ENCODE results near the gene PGR. TPM values are rescaled to one million over a fixed set of nuclear protein-coding genes. Genes with fewer than 3 reads are reported as not detected.

Gene PGR
- total RNA-seq, 6 experiments from 2014 or later = not detected

DNA sequence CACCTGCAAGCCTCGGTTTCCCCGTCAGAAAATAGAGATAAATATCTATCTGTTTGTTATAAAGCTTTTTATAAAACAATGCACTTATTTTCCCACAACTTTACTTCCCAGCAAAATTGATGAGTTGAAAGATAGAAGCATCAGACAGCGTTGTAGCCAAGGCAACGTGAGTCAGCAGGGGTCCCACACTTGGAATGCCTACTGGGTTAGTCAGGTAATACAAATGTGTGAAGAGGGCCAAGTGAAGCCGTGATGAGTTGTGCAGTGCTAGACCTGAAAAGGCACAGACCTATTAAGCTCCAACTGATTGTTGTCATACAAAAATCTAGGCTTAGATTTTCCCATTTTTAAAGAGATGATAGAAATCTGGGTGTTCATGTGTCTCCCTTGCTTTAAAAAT is 118.7 kb downstream of the PGR start:
- Mint-ChIP-seq H3K4me1 (ENCODE audit: low read depth) (no peaks in the 10 kb centered on the region), H3K27ac (no peak overlapping the region), H3K27me3 (ENCODE audit: insufficient read depth) (no peaks in the 10 kb centered on the region), H3K9me3 (0 out of 2 replicates have a peak, but pooled peaks cover 4% of the 10 kb centered on the region), H3K4me3 (no peak overlapping the region), H3K36me3 (ENCODE audit: low read depth) (no peaks in the 10 kb centered on the region)
- DNase-seq = no peak
- TF ChIP-seq, protein P1, sequence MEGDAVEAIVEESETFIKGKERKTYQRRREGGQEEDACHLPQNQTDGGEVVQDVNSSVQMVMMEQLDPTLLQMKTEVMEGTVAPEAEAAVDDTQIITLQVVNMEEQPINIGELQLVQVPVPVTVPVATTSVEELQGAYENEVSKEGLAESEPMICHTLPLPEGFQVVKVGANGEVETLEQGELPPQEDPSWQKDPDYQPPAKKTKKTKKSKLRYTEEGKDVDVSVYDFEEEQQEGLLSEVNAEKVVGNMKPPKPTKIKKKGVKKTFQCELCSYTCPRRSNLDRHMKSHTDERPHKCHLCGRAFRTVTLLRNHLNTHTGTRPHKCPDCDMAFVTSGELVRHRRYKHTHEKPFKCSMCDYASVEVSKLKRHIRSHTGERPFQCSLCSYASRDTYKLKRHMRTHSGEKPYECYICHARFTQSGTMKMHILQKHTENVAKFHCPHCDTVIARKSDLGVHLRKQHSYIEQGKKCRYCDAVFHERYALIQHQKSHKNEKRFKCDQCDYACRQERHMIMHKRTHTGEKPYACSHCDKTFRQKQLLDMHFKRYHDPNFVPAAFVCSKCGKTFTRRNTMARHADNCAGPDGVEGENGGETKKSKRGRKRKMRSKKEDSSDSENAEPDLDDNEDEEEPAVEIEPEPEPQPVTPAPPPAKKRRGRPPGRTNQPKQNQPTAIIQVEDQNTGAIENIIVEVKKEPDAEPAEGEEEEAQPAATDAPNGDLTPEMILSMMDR (IDR thresholded peaks at IDR 0.05) = no peak

DNA sequence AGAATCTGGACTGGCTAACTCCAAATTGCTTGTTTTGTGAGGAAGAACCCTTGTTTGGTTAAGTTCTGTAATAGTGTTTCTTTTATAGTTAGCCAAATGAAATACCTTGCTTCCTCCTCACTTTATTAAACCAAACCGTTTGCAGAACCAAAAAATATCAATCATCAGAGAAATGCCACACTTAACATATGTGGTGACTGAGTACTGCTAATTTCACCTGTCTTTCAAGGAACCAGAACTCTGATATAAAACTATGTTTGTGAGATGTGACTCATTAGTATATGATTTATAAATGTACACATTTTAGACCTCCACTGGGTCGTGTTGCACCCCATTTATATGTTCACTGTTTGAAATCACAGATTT is 119.9 kb downstream of the PGR start:
- Mint-ChIP-seq H3K4me1 (ENCODE audit: low read depth) (no peaks in the 10 kb centered on the region), H3K27ac (no peak overlapping the region), H3K4me3 (no peak overlapping the region), H3K9me3 (0 out of 2 replicates have a peak, but pooled peaks cover 4% of the 10 kb centered on the region), H3K36me3 (ENCODE audit: low read depth) (no peaks in the 10 kb centered on the region), H3K27me3 (ENCODE audit: insufficient read depth) (no peaks in the 10 kb centered on the region)
- no peak for DNase-seq
- TF ChIP-seq, protein P1 (IDR thresholded peaks at IDR 0.05) = no peak

DNA sequence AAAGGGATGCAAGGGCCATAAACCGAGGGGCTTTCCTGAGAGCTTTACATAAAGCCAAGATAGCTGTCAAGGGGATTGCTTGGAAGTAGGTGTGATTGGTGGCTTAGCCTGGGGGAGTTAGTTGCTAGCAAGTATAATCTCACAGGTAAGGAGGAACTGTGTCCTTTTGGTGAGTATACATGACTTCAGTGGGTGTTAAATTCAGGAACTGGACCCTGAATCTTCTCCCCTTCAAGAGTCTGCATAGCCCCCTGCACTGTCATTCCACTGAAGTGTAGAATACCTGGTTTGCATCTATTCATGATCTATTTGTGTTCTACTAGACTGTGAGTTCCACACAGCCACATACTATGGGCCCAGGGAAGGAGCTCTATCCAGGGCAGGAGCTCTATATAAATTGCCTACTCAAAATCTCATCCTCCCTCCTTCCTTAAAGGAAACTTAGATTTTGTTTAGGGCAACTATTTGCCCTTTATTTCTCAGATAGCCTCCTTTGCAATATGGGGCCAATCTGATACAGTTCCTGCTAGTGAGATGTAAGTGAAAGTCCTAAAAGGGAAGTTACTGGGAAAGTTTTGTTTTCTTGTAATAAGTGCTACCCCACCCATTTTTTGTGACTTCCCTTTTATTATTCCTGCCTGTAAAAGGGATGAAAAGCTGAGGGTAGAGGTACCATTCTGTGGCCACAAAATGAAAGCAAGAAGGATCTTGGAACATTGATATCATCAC is 120.5 kb downstream of the PGR start:
- Mint-ChIP-seq H3K9me3 (0 out of 2 replicates have a peak, but pooled peaks cover 4% of the 10 kb centered on the region), H3K4me3 (no peak overlapping the region), H3K4me1 (ENCODE audit: low read depth) (no peaks in the 10 kb centered on the region), H3K27me3 (ENCODE audit: insufficient read depth) (no peaks in the 10 kb centered on the region), H3K27ac (no peak overlapping the region), H3K36me3 (ENCODE audit: low read depth) (no peaks in the 10 kb centered on the region)
- TF ChIP-seq, protein P1 (IDR thresholded peaks at IDR 0.05) = no peak
- no peak for DNase-seq

DNA sequence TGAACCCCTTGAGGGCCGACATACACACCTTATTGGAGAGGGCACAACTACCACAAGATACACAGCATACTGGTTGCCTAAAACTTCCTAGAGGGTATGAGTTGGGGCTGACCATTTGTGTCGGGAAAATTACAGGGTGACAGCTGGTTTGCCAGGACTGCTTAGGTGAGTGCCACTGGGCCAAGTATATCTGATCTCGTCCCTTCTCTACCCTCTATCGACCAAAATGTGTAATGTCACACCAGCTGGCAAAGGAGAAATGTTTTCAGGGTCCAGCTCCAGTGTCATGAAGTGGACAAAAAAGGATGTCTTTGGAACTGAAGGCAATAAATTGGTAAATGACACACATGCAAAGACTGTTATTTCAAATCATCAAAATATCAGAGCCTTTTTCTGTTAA is 126.1 kb downstream of the PGR start:
- TF ChIP-seq, protein P1 (IDR thresholded peaks at IDR 0.05) = peak; percentile 31; the same call in 1 of the 2 replicates
- Mint-ChIP-seq H3K4me3 (no peak overlapping the region), H3K9me3 (no peaks in the 10 kb centered on the region; the same call in 1 of the 2 replicates), H3K27me3 (ENCODE audit: insufficient read depth) (no peaks in the 10 kb centered on the region; the same call in none of the 2 replicates), H3K4me1 (ENCODE audit: low read depth) (no peaks in the 10 kb centered on the region), H3K27ac (no peak overlapping the region), H3K36me3 (ENCODE audit: low read depth) (no peaks in the 10 kb centered on the region)
- DNase-seq = no peak

DNA sequence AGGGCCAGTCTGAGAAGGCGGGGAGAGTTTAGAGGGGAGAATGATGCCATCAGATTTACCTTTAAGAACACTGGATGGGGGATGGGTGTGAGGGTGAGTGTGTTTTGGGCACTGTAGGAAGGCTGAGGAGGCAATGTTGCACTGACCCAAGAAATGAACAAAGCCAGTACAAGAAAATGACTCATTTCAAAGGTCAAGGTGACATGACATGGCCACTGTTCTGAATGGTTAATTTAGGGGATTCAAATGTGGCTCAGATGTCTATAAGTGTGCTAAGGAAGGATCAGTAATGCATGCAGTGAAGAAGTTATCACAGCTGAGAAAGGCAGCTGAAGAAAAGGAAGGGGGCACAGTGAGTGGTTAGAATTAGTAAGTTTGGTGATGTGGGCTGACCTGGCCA is 129.9 kb downstream of the PGR start:
- Mint-ChIP-seq H3K36me3 (ENCODE audit: low read depth) (no peaks in the 10 kb centered on the region), H3K9me3 (no peaks in the 10 kb centered on the region; the same call in 1 of the 2 replicates), H3K4me3 (no peak overlapping the region), H3K27me3 (ENCODE audit: insufficient read depth) (no peaks in the 10 kb centered on the region; the same call in none of the 2 replicates), H3K4me1 (ENCODE audit: low read depth) (no peaks in the 10 kb centered on the region), H3K27ac (no peak overlapping the region)
- TF ChIP-seq, protein P1 (IDR thresholded peaks at IDR 0.05) = no peak
- DNase-seq = no peak
